ENCODE data around the gene RRAGC. TPM values are rescaled to one million over a fixed set of nuclear protein-coding genes. Genes with fewer than 3 reads are reported as not detected.

RRAGC gene
- total and polyA plus RNA-seq, 2 of the 13 experiments (the other 11 are each of a cell fraction or from before 2014, with no cell fraction given): 7.6 to 8.0 TPM

- TF ChIP-seq ARID5B (CRISPR knock-in tag; IDR thresholded peaks at IDR 0.05) (0 out of 2 replicates have a peak, but pooled peaks have one; percentile 8), TMF1 (CRISPR knock-in tag; IDR thresholded peaks at IDR 0.05; ENCODE audit: low read depth) (peak; percentile 35; the same call in 1 of the 2 replicates), ZBTB14 (CRISPR knock-in tag; IDR thresholded peaks at IDR 0.05) (peak; percentile 20; the same call in 1 of the 2 replicates), HNRNPUL1 (IDR thresholded peaks at IDR 0.05; ENCODE audit: low read depth, low read length) (no peak; the same call in 1 of the 2 replicates), SAP130 (CRISPR knock-in tag; IDR thresholded peaks at IDR 0.05; ENCODE audit: low read depth) (peak; percentile 95), GFI1 (CRISPR knock-in tag; IDR thresholded peaks at IDR 0.05; ENCODE audit: borderline replicate concordance) (peak; percentile 63; the same call in 1 of the 2 replicates), GTF3A (CRISPR knock-in tag; conservative IDR thresholded peaks at IDR 0.05) (0 out of 2 replicates have a peak, but pooled peaks have one; percentile 49), ZNF484 (CRISPR knock-in tag; IDR thresholded peaks at IDR 0.05; ENCODE audit: borderline replicate concordance, low read depth) (no peak), HNRNPLL (IDR thresholded peaks at IDR 0.05; ENCODE audit: low read depth, low read length, poor library complexity, severe bottlenecking) (peak; percentile 99), ZNF724P (CRISPR knock-in tag; IDR thresholded peaks at IDR 0.05; ENCODE audit: borderline replicate concordance) (peak; percentile 85; the same call in 1 of the 2 replicates), ATF6 (CRISPR knock-in tag; conservative IDR thresholded peaks at IDR 0.05) (0 out of 2 replicates have a peak, but pooled peaks have one; percentile 27), TARDBP (CRISPR knock-in tag; IDR thresholded peaks at IDR 0.05) (peak; percentile 38), ZNF576 (CRISPR knock-in tag; IDR thresholded peaks at IDR 0.05) (0 out of 2 replicates have a peak, but pooled peaks have one; percentile 31), THRA (CRISPR knock-in tag; IDR thresholded peaks at IDR 0.05; ENCODE audit: borderline replicate concordance) (peak; percentile 10; the same call in 1 of the 2 replicates), ZFP91 (CRISPR knock-in tag; IDR thresholded peaks at IDR 0.05; ENCODE audit: borderline replicate concordance) (peak; percentile 82; the same call in 1 of the 2 replicates)
These were observed 13.7 kb upstream of the RRAGC start, which contains the start of gene MYCBP (continued) for GRCh38 chr1:38873027-38873969.
